Hematopoietic multipotent progenitor cell treated with erythropoietin and hydrocortisone succinate and interleukin-3 and kit ligand, for 17 days (in vitro differentiated cells): ENCODE data around the gene PRXL2A.
"Not testable (repeated sequence)": the region's sequence is repeated elsewhere in the genome, so short reads cannot be mapped to it uniquely, and the experiment has no call there.

Experiments used
- DNase-seq: peaks from one replicate; pipeline ENCODE4 v3.0.0-alpha.2; 2015; ENCODE audit warnings: low spot score

PRXL2A gene

DNA sequence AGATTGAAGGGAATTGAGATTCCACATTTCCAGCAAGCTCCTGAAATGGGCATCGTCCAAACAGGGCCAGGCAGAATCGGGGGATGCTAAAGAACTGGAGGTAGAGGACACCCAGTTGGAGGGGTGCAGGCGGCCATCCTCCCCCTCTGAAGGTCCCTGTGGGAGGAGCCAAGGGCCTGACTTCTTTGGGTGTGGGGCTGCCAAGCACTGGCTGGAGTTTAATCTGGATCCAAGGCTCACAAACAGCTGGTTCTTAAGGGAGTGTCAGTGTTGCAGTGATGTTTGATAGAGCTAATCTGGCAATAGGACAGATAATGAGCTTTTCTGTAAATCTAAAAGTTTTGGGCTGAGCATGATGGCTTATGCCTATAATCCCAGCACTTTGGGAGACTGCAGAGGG is 66.6 kb downstream of the PRXL2A start:
- DNase-seq, result no peak

- not testable (repeated sequence) for DNase-seq
These were observed 67.3 kb downstream of the PRXL2A start for GRCh38 chr10:80475641-80476040.

DNA sequence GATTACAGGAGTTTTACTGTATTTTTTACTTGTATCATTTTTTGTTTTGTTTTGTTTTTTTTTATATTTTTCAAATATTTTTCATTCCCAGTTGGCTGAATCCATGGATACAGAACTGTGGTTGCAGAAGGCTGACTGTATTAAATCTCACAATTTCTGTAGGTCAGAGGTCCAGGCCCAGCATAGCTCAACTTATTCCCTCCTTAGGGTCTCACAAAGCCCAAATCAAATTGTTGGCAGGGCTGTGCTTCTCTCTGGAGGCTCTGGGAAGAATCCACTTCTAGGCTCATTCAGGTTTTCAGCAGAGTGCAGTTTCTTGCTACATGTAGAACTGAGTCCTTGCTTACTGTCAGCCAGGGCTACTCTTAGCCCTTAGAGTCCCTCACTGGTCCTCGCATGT is 68.3 kb downstream of the PRXL2A start:
- no peak for DNase-seq

- no peak for DNase-seq
These were observed 69.5 kb downstream of the PRXL2A start for GRCh38 chr10:80477813-80478212.

DNA sequence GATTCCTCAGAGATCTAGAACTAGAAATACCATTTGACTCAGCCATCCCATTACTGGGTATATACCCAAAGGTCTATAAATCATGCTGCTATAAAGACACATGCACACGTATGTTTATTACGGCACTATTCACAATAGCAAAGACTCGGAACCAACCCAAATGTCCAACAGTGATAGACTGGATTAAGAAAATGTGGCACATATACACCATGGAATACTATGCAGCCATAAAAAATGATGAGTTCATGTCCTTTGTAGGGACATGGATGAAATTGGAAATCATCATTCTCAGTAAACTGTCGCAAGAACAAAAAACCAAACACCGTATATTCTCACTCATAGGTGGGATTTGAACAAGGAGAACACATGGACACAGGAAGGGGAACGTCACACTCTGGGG is 72.0 kb downstream of the PRXL2A start:
- DNase-seq, result not testable (repeated sequence)

DNA sequence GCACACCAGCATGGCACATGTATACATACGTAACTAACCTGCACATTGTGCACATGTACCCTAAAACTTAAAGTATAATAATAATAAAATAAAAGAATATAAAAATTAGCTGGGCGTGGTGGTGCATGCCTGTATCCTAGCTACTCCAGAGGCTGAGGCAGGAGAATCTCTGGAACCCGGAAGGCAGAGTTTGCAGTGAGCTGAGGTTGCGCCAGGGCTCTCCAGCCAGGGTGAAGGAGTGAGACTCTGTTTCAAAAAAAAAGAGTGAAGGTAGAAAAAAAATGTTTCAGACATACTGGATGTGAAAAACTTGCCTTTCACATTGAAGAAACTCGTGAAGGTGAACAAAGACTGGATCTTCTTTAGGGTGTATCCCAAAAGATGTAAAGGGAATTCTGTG is 72.5 kb downstream of the PRXL2A start:
- DNase-seq, result no peak

DNA sequence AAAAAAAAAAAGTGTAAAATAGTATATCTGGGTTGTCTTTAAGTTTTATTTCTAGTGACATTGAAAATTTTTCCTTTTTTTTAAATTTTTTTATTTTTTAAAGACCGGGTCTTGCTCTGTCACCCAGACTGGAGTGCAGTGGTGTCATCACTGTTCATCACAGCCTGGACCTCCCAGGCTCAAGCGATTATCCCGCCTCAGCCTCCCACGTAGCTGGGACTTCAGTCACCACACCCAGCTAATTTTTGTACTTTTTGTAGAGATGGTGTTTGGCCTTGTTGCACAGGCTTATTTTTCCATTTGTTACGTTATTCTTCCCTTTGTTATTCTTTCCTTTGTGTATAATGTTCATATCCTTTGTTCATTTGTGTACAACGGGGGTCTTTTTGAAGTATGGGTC is 75.9 kb downstream of the PRXL2A start:
- no peak for DNase-seq

GRCh38 chr10:80484676-80485075 is 76.3 kb downstream of the PRXL2A start:
- no peak for DNase-seq

GRCh38 chr10:80485076-80485945 is 77.0 kb downstream of the PRXL2A start:
- DNase-seq, result peak; percentile 55

- DNase-seq, result no peak
These were observed 77.8 kb downstream of the PRXL2A start for GRCh38 chr10:80485946-80486764.
